Mesothelial cell of epicardium (in vitro differentiated cells): ENCODE measurements around the gene ANO6. TPM values are rescaled to one million over a fixed set of nuclear protein-coding genes. Genes with fewer than 3 reads are reported as not detected.

Experiments used
- DNase-seq, 2 experiments: peaks; one replicate each; pipeline ENCODE4 v3.0.0; 2021; ENCODE audit warnings: low spot score in 2 of 2; ENCODE audit not compliant: unreplicated experiment in 2 of 2
- H3K27ac Mint-ChIP-seq: 2 replicates; pipeline ENCODE4 v1.8.0; 2021; ENCODE audit warnings: mixed read lengths
- H3K27me3 Mint-ChIP-seq: 2 replicates; pipeline ENCODE4 v1.8.0; 2021; ENCODE audit warnings: low read depth, mixed read lengths
- H3K36me3 Mint-ChIP-seq: 2 replicates; pipeline ENCODE4 v1.8.0; 2021; ENCODE audit warnings: mixed read lengths
- H3K4me1 Mint-ChIP-seq: 2 replicates; pipeline ENCODE4 v1.8.0; 2021; ENCODE audit warnings: mixed read lengths
- H3K4me3 Mint-ChIP-seq: 2 replicates; pipeline ENCODE4 v1.8.0; 2021; ENCODE audit warnings: mild to moderate bottlenecking, moderate library complexity, mixed read lengths
- H3K9me3 Mint-ChIP-seq: 2 replicates; pipeline ENCODE4 v1.8.0; 2021; ENCODE audit warnings: mixed read lengths
- total RNA-seq: library from RNA; stranded (reverse); gene quantifications from 3 replicates; pipeline ENCODE4 v1.2.1, GENCODE V29; 2021
- TF ChIP-seq, protein P1 (sequence below): fragments of 200-600 bp; sonication (generic); IDR thresholded peaks from one replicate; pipeline ENCODE4 v1.5.0; 2021; ENCODE audit warnings: antibody characterized with exemption; ENCODE audit not compliant: unreplicated experiment

ANO6 gene
- total RNA-seq, 1 donor from 2014 or later, result 41.1 TPM

DNA sequence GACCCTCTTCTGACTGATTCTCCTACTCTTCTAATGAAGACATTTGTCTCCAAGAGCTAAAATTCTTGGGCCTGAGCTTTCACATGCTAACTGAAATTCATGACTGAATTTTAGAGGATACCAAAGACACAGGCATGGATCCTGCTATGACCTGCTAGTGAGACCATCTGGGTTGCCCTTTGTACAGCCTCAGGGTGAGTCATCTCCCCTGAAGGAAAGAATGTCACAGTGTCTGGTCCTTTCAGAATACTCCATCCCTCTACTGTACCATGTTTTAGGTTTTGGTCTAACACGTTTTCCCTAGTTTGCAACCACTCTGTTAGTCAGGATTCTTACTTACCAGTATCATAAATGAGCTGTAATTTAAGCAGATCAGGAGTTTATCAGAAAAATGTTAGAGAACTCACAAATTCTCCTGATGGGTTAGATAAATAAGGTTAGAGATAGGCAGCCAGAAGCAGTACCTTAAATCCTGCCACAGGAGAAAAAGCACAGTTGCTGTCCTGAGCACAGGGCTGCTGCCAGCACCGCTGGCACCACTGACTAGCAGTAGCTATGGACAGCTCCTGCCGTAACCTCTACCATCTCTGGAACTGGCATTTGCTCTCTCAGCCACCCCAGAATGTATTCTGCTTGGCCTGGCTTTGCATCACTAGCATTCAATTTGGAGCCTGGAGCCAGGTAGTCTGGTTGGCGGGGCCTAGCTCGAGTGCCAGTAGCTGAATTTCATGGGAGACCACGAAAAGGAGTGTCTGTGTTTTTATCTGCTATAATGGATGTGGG is 127.6 kb downstream of the ANO6 start:
- no peak overlapping the region for H3K27ac Mint-ChIP-seq
- H3K9me3 Mint-ChIP-seq, result no peaks in the 10 kb centered on the region
- H3K36me3 Mint-ChIP-seq, result peaks cover 4% of the 10 kb centered on the region
- no peak overlapping the region for H3K4me3 Mint-ChIP-seq
- peaks cover 6% of the 10 kb centered on the region for H3K4me1 Mint-ChIP-seq
- no peak for DNase-seq
- TF ChIP-seq, protein P1, sequence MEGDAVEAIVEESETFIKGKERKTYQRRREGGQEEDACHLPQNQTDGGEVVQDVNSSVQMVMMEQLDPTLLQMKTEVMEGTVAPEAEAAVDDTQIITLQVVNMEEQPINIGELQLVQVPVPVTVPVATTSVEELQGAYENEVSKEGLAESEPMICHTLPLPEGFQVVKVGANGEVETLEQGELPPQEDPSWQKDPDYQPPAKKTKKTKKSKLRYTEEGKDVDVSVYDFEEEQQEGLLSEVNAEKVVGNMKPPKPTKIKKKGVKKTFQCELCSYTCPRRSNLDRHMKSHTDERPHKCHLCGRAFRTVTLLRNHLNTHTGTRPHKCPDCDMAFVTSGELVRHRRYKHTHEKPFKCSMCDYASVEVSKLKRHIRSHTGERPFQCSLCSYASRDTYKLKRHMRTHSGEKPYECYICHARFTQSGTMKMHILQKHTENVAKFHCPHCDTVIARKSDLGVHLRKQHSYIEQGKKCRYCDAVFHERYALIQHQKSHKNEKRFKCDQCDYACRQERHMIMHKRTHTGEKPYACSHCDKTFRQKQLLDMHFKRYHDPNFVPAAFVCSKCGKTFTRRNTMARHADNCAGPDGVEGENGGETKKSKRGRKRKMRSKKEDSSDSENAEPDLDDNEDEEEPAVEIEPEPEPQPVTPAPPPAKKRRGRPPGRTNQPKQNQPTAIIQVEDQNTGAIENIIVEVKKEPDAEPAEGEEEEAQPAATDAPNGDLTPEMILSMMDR, result no peak
- no peaks in the 10 kb centered on the region for H3K27me3 Mint-ChIP-seq

DNA sequence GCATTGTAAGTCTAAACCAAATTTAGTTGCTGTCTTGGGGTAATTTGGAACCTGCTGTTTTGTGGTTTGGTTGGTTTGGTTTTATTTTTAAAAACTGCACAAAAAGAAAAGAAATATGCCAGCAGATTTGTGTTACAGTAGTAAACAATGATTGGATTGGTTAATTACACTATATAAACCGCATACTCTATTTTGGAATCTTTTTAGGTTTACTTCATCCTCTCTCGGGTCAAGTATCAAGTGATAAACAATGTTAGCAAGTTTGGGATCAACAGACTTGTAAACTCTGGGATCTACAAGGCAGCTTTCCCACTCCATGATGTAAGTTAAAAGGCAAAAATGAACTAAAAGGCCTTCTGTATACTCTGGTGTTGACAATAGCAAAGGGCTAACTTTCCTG is 132.4 kb downstream of the ANO6 start:
- no peaks in the 10 kb centered on the region for H3K27me3 Mint-ChIP-seq
- TF ChIP-seq, protein P1, result no peak

DNA sequence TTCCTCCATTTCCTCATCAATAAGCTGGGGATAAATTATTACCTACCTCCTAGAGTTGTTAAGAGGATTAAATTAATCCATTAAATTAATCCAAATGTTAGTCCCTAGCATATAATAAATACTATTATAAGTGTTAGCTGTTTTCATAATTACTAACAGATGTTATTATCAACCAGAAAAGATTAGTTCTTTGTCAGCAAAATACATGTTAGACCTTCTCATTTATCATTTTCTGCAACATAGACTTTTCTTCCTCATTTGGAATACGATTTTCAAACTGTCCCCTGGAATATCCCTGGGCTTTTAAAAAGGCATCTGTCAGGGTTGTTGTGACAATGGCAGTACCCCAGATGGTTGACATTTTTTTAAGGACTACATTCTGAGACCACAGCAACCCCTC is 133.1 kb downstream of the ANO6 start:
- Mint-ChIP-seq H3K27me3 (no peaks in the 10 kb centered on the region), H3K4me1 (peaks cover 4% of the 10 kb centered on the region), H3K36me3 (peaks cover 38% of the 10 kb centered on the region), H3K27ac (no peak overlapping the region), H3K9me3 (no peaks in the 10 kb centered on the region), H3K4me3 (no peak overlapping the region)
- TF ChIP-seq, protein P1, result no peak
- DNase-seq, result no peak

More for the DNA sequence above, 132.4 kb downstream of the ANO6 start:
- Mint-ChIP-seq H3K36me3 (peaks cover 35% of the 10 kb centered on the region), H3K4me3 (no peak overlapping the region), H3K9me3 (no peaks in the 10 kb centered on the region), H3K4me1 (peaks cover 4% of the 10 kb centered on the region), H3K27ac (no peak overlapping the region)
- no peak for DNase-seq

DNA sequence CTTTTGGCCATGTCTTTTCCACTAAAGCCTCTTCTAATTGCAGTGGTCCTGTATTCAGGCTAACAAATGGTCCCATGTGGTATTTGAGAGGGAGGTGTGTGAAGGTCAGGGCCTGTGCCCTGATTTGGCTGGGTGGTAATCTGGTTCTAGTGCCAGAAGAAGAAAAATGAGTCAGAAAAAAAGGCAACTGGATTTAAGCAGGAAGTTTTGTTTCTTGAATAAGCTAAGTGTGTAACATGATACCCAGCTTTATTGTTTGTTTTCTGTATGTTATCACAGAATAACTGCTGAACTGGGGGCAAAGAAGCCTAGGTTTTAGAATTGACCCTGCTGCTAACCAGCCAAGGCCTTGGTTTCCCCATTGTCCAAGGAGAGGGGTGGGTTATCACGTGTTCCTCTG is 134.0 kb downstream of the ANO6 start:
- H3K36me3 Mint-ChIP-seq, result peaks cover 38% of the 10 kb centered on the region
- no peak overlapping the region for H3K4me3 Mint-ChIP-seq
- peaks cover 4% of the 10 kb centered on the region for H3K4me1 Mint-ChIP-seq
- no peak overlapping the region for H3K27ac Mint-ChIP-seq
- TF ChIP-seq, protein P1, result no peak
- no peaks in the 10 kb centered on the region for H3K27me3 Mint-ChIP-seq
- H3K9me3 Mint-ChIP-seq, result no peaks in the 10 kb centered on the region
- no peak for DNase-seq

DNA sequence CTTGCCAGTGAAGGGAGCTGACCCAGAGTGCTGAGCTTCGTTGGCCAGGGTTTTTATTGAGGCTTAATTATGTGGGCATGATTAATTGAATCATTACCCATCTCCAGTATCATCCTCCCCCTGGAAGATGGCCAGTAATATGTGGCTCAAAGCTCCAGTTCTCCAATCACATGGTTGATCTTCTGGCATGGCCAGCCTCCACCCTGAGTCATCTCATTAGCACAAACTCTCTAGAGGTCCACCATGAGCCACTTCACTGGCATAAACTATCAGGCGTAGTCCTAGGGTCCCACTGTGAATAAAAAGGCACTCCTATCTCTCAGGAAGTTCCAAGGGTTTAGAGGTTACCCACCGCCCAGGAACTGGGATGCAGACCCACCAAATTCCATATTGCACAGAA is 135.0 kb downstream of the ANO6 start:
- no peak overlapping the region for H3K27ac Mint-ChIP-seq
- DNase-seq, result no peak
- H3K36me3 Mint-ChIP-seq, result peaks cover 43% of the 10 kb centered on the region
- TF ChIP-seq, protein P1, result no peak
- H3K4me1 Mint-ChIP-seq, result peaks cover 13% of the 10 kb centered on the region
- no peaks in the 10 kb centered on the region for H3K27me3 Mint-ChIP-seq
- no peaks in the 10 kb centered on the region for H3K9me3 Mint-ChIP-seq
- no peak overlapping the region for H3K4me3 Mint-ChIP-seq
